Measurements from ENCODE around the gene NOL8.

NOL8 gene

GRCh38 chr9:92312887-92313623 is 12.1 kb downstream of the NOL8 start:
- Histone ChIP-seq H3K36me3 (replicated peaks; ENCODE audit: low read depth, low read length) (peaks cover 48% of the 10 kb centered on the region), H3K9ac (ENCODE audit: low read length) (no peak overlapping the region)

GRCh38 chr9:92310562-92310961 is 14.6 kb downstream of the NOL8 start:
- no peak overlapping the region for H2AFZ ChIP-seq (ENCODE audit: low read depth, low read length)
- no peaks in the 10 kb centered on the region for H3K27me3 ChIP-seq (ENCODE audit: low read depth, low read length)
- H3K9me3 ChIP-seq (ENCODE audit: insufficient read depth, low read length) = no peaks in the 10 kb centered on the region
- TF ChIP-seq CTCF (IDR thresholded peaks at IDR 0.05; ENCODE audit: low read depth, low read length) (no peak), EZH2phosphoT487 (IDR thresholded peaks at IDR 0.05; ENCODE audit: low read depth) (no peak)
- no peak overlapping the region for H3K4me3 ChIP-seq (ENCODE audit: low read length)
- H4K20me1 ChIP-seq (ENCODE audit: insufficient read depth, low read length) = no peaks in the 10 kb centered on the region
- no peak overlapping the region for H3K9ac ChIP-seq (ENCODE audit: low read length)
- H3K79me2 ChIP-seq (ENCODE audit: low read length) = peaks cover 24% of the 10 kb centered on the region
- peaks cover 51% of the 10 kb centered on the region for H3K36me3 ChIP-seq (replicated peaks; ENCODE audit: low read depth, low read length)
- H3K4me2 ChIP-seq (ENCODE audit: low read length) = no peak overlapping the region
- no peak overlapping the region for H3K27ac ChIP-seq (ENCODE audit: low read length)
- no peaks in the 10 kb centered on the region for H3K4me1 ChIP-seq (ENCODE audit: low read length)

More at GRCh38 chr9:92312887-92313623, 12.1 kb downstream of the NOL8 start:
- Histone ChIP-seq H3K27me3 (ENCODE audit: low read depth, low read length) (no peaks in the 10 kb centered on the region), H3K27ac (ENCODE audit: low read length) (no peak overlapping the region), H2AFZ (ENCODE audit: low read depth, low read length) (no peak overlapping the region), H3K79me2 (ENCODE audit: low read length) (peaks cover 24% of the 10 kb centered on the region), H3K9me3 (ENCODE audit: insufficient read depth, low read length) (no peaks in the 10 kb centered on the region), H4K20me1 (ENCODE audit: insufficient read depth, low read length) (no peaks in the 10 kb centered on the region), H3K4me1 (ENCODE audit: low read length) (no peaks in the 10 kb centered on the region), H3K4me2 (ENCODE audit: low read length) (no peak overlapping the region), H3K4me3 (ENCODE audit: low read length) (no peak overlapping the region)
- TF ChIP-seq CTCF (IDR thresholded peaks at IDR 0.05; ENCODE audit: low read depth, low read length) (no peak), EZH2phosphoT487 (IDR thresholded peaks at IDR 0.05; ENCODE audit: low read depth) (no peak)

GRCh38 chr9:92308893-92309292 is 16.3 kb downstream of the NOL8 start:
- no peaks in the 10 kb centered on the region for H3K27me3 ChIP-seq (ENCODE audit: low read depth, low read length)

DNA sequence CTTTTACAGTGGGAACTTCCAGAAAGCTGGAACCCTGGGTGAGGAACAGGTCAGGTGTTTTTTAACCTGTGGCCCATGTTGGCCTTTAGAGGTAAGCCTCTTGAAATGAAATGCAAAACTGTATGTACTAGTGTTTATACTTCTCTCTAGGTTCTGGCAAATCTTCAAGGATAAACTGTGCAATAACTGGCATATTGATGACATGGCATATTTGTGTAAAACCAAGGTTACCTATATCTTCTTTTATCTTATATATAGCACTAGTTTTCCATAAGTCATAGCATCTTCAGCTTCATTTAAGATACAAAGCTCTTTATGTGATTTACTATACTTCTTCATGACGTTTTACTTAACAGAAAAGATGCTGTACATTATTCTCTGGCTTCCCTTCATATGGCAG is 24.2 kb downstream of the NOL8 start:
- TF ChIP-seq CTCF (IDR thresholded peaks at IDR 0.05; ENCODE audit: low read depth, low read length) = no peak
- no peak for TF ChIP-seq EZH2phosphoT487 (IDR thresholded peaks at IDR 0.05; ENCODE audit: low read depth)
- no peak overlapping the region for H3K4me3 ChIP-seq (ENCODE audit: low read length)
- no peak overlapping the region for H2AFZ ChIP-seq (ENCODE audit: low read depth, low read length)
- H3K4me2 ChIP-seq (ENCODE audit: low read length) = no peak overlapping the region
- no peak overlapping the region for H3K27ac ChIP-seq (ENCODE audit: low read length)
- no peaks in the 10 kb centered on the region for H3K4me1 ChIP-seq (ENCODE audit: low read length)
- no peaks in the 10 kb centered on the region for H3K79me2 ChIP-seq (ENCODE audit: low read length)
- no peaks in the 10 kb centered on the region for H3K27me3 ChIP-seq (ENCODE audit: low read depth, low read length)
- H4K20me1 ChIP-seq (ENCODE audit: insufficient read depth, low read length) = no peaks in the 10 kb centered on the region
- H3K36me3 ChIP-seq (replicated peaks; ENCODE audit: low read depth, low read length) = peaks cover 63% of the 10 kb centered on the region
- no peaks in the 10 kb centered on the region for H3K9me3 ChIP-seq (ENCODE audit: insufficient read depth, low read length)
- no peak overlapping the region for H3K9ac ChIP-seq (ENCODE audit: low read length)

More at GRCh38 chr9:92308893-92309292, 16.3 kb downstream of the NOL8 start:
- Histone ChIP-seq H3K79me2 (ENCODE audit: low read length) (peaks cover 24% of the 10 kb centered on the region), H4K20me1 (ENCODE audit: insufficient read depth, low read length) (no peaks in the 10 kb centered on the region), H3K9ac (ENCODE audit: low read length) (no peak overlapping the region), H3K4me2 (ENCODE audit: low read length) (no peak overlapping the region), H3K4me1 (ENCODE audit: low read length) (no peaks in the 10 kb centered on the region), H3K27ac (ENCODE audit: low read length) (no peak overlapping the region), H2AFZ (ENCODE audit: low read depth, low read length) (no peak overlapping the region), H3K4me3 (ENCODE audit: low read length) (no peak overlapping the region), H3K9me3 (ENCODE audit: insufficient read depth, low read length) (no peaks in the 10 kb centered on the region), H3K36me3 (replicated peaks; ENCODE audit: low read depth, low read length) (peaks cover 64% of the 10 kb centered on the region)
- no peak for TF ChIP-seq CTCF (IDR thresholded peaks at IDR 0.05; ENCODE audit: low read depth, low read length)
- TF ChIP-seq EZH2phosphoT487 (IDR thresholded peaks at IDR 0.05; ENCODE audit: low read depth) = no peak
